Placental epithelial cell (primary cell): Measurements from ENCODE around the gene PLPPR2. TPM values are rescaled to one million over a fixed set of nuclear protein-coding genes. Genes with fewer than 3 reads are reported as not detected.

ENCODE experiments used
- small RNA-seq: library from RNA; depleted of rRNA; stranded (forward); fragments of <200 nt; gene quantifications from one replicate; pipeline ENCODE3, GENCODE V24; 2012
- total RNA-seq: library from RNA; depleted of rRNA; stranded (reverse); fragments of >200 nt; gene quantifications from 2 replicates; pipeline ENCODE4 v1.2.3, GENCODE V29; 2012

Gene PLPPR2
- total RNA-seq, result 14.1 and 15.9 TPM in 2 replicates

GRCh38 chr19:11355160-11356073, at the start of gene PLPPR2:
Gene PLPPR2 (plus strand): TSS chr19:11355432. CDS start chr19:11357674, 2,242 bp downstream.

GRCh38 chr19:11339254-11340098, 15.8 kb upstream of the PLPPR2 start, which contains the start of gene RAB3D:
Gene RAB3D (minus strand): TSS chr19:11339657. CDS start chr19:11337399, 2,258 bp downstream.

GRCh38 chr19:11346104-11346940, 8.9 kb upstream of the PLPPR2 start, which contains the start of the genes CCDC159 and TMEM205:
Gene CCDC159 (plus strand): TSS chr19:11346519. CDS start chr19:11346607, 88 bp downstream.
Gene TMEM205 (minus strand): TSS chr19:11346268. CDS start chr19:11345619, 649 bp downstream.

DNA sequence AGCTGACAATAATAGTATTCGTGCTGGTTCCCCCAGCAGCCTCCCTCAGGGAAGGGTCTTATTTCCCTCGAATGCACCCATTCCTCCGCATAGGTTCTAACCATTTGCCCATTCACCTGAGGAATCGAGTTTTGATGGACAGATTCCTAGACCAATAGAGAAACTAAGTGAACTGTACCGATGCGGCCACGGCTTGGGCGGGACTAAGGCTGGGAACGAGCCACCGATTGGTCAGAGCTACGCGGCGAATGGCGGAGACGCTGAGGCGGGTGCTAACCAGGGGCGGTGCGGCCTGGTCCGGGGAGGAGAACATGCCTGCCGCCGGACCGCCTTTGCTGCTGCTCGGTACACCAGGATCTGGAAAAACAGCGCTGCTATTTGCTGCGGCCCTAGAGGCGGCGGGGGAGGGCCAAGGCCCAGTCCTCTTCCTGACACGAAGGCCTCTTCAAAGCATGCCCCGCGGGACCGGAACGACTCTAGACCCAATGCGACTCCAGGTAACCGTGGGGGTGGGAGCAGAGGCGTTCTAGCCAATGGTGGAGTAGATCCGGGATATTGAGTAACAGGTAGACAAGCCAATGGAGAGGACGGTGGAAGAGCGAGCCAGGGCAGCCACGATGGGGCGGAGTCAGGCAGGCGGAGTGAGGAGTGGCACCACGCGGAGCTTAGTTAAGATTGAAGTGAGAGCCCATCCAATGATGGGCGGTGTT, 19.4 kb downstream of the PLPPR2 start, which contains the start of gene SWSAP1:
SWSAP1 (plus strand) TSS at position 234 of the 710 bp plus-strand sequence; CDS start at position 249, 15 bp downstream.

Small RNA genes within 50 kb of the gene (small RNA-seq; reads per million reads assigned to genes)
- gene RF00019, result not detected

Other genes with a start within 250 kb of the PLPPR2 start
- 8.2 and 31.9 TPM in 2 replicates for gene SPC24, start 199.7 kb upstream of the PLPPR2 start, total RNA-seq
- 173 and 210 TPM in 2 replicates for gene KANK2, start 157.9 kb upstream of the PLPPR2 start, total RNA-seq
- gene ANGPTL8, start 115.8 kb upstream of the PLPPR2 start, total RNA-seq, result 0.33 TPM in 1 of 2 replicates, not detected in the other
- gene DOCK6, start 92.9 kb upstream of the PLPPR2 start, total RNA-seq, result 29.5 and 34.2 TPM in 2 replicates
- gene TSPAN16, start 59.3 kb upstream of the PLPPR2 start, total RNA-seq, result not detected in 2 replicates
- gene RAB3D, start 15.8 kb upstream of the PLPPR2 start, total RNA-seq, result 29.8 and 39.9 TPM in 2 replicates
- gene TMEM205, start 9.2 kb upstream of the PLPPR2 start, total RNA-seq, result 82.8 and 118 TPM in 2 replicates
- gene CCDC159, start 8.9 kb upstream of the PLPPR2 start, total RNA-seq, result 14.9 and 15.3 TPM in 2 replicates
- 1.8 and 2.7 TPM in 2 replicates for gene SWSAP1, start 19.2 kb downstream of the PLPPR2 start, total RNA-seq
- gene EPOR, start 28.9 kb downstream of the PLPPR2 start, total RNA-seq, result 1.6 and 2.4 TPM in 2 replicates
- 2.4 TPM in 1 of 2 replicates, not detected in the other for gene RGL3, start 63.9 kb downstream of the PLPPR2 start, total RNA-seq
- under 0.01 TPM in 1 of 2 replicates, not detected in the other for gene ODAD3, start 79.7 kb downstream of the PLPPR2 start, total RNA-seq
- 124 and 132 TPM in 2 replicates for gene PRKCSH, start 80.2 kb downstream of the PLPPR2 start, total RNA-seq
- not detected in 2 replicates for gene ELAVL3, start 125.6 kb downstream of the PLPPR2 start, total RNA-seq
- gene ZNF653, start 150.4 kb downstream of the PLPPR2 start, total RNA-seq, result 6.7 and 8.0 TPM in 2 replicates
- 52.6 and 78.1 TPM in 2 replicates for gene ECSIT, start 173.7 kb downstream of the PLPPR2 start, total RNA-seq
- gene CNN1, start 183.4 kb downstream of the PLPPR2 start, total RNA-seq, result 4.7 and 10.7 TPM in 2 replicates
- 14.9 and 36.8 TPM in 2 replicates for gene ELOF1, start 203.8 kb downstream of the PLPPR2 start, total RNA-seq
- 0.79 and 2.1 TPM in 2 replicates for gene ACP5, start 222.2 kb downstream of the PLPPR2 start, total RNA-seq
- gene ZNF627, start 242.1 kb downstream of the PLPPR2 start, total RNA-seq, result 20.5 and 23.9 TPM in 2 replicates